Middle frontal gyrus (tissue), 1 donor: ENCODE data around the gene CHPF.

ENCODE experiments used
- DNase-seq: peaks from one replicate; pipeline ENCODE4 v3.0.0-alpha.2; 2015; ENCODE audit warnings: low spot score; ENCODE audit errors: extremely low spot score

Gene CHPF

GRCh38 chr2:219552382-219553167 is 9.0 kb upstream of the CHPF start:
- peak; percentile 61 for DNase-seq

DNA sequence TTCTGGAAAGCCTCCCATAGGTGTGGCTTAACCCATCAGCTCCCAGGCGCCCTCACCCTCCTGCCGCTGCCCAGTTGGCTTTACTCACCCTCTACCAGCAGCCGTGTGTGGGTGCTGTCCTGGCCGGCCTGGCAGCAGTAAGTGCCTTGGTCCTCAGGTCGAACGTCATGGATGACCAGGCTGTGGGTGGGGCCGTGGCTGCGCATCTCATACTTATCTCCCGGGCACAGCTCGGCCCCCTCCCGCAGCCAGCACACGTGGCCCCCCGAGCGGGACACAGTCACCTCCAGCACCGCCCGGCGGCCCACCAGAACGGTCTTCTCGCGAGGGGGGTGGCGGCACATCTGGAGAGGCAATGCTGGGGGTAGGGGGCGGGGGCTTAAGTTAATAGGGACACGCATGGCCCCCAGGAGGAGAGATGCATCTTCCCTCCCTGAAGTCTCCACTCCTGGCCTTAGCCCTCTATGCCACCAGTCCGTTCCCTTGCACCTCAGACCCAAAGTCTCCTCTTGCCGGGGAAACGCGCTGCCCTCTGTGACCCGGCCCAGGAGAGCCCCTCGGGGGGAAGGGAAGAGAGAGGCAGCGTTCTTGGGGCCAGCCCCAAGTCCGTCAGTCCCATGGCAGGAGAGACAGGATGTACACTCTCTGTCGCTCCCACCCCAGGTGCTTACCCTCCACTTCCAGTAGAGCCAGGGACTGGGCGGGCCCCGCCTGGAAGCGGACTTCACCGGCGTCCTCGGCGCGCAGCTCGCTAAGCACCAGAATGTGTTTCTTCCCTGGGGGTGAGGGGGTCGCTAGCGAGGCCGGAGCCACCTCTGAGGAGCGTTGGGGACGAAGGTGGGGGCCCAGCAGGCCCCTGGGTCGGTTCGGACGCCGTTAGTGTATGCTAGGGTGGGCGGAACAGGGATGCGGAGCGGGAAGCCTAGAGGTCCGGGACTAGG is 8.1 kb upstream of the CHPF start:
- DNase-seq: no peak

DNA sequence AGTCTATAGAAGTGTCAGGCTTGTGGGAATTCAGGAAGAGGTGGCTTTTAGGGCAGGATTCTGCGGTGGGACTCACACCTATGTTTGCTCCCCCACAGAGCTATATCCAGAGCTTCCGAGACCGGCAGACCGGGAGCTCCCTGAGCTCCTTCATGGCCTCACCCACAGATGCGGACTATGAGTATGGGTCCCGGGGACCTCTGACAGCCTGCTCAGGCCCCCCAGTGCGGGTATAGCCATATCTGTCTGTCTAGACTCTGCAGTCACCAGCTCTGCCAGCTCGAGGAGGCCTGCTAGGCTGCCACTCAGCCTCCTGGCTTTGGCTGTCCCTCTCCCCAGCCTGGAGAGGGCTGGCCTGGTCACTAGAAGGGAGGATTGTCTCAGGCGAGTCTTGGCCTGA is 6.0 kb upstream of the CHPF start:
- DNase-seq: no peak

DNA sequence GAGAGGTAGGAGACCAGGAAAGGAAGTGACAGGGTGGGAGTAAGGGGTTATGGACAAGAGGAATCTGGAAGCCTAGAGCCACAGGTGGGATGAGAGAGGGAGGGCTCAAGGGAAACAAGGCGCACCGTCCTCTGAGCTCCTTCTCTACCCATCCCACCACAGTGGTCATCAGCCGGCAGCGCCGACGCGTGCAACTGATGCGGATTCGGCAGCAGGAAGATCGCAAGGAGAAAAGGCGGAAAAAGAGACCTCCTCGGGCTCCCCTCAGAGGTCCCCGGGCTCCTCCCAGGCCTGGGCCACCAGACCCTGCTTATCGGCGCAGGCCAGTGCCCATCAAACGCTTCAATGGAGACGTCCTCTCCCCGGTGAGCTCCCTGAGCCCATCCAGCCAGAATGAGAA is 5.4 kb upstream of the CHPF start:
- DNase-seq: no peak

DNA sequence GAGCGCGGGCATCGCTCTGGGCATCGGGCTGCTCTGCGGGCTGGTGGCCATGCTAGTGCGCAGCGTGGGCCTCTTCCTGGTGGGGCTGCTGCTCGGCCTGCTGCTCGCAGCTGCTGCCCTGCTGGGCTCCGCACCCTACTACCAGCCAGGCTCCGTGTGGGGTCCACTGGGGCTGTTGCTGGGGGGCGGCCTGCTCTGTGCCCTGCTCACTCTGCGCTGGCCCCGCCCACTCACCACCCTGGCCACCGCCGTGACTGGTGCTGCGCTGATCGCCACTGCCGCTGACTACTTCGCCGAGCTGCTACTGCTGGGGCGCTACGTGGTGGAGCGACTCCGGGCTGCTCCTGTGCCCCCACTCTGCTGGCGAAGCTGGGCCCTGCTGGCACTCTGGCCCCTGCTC is 4.0 kb upstream of the CHPF start:
- no peak for DNase-seq

DNA sequence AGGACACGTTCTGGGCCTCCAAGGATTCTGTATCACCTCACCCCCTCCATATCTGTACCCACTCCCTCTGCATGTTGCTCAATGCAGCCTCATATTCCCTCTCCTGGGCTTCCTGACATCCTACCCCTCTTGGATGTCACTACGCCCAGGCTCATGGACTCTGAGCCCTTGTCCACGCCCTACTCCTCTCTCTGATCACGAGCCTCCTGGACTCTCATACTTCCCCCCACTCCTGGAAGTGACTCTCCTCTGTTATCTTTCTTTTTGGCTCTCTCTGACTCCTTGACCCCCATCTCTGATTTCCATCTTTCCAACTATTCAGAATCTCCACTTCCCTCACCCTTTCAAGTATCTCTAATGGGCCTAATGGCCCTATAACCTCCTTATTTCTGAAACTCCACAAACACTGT is 2.3 kb upstream of the CHPF start:
- no peak for DNase-seq

- no peak for DNase-seq
These were observed 1.8 kb upstream of the CHPF start for GRCh38 chr2:219545295-219545942.

GRCh38 chr2:219544567-219544966 is 958 bp upstream of the CHPF start:
- no peak for DNase-seq

DNA sequence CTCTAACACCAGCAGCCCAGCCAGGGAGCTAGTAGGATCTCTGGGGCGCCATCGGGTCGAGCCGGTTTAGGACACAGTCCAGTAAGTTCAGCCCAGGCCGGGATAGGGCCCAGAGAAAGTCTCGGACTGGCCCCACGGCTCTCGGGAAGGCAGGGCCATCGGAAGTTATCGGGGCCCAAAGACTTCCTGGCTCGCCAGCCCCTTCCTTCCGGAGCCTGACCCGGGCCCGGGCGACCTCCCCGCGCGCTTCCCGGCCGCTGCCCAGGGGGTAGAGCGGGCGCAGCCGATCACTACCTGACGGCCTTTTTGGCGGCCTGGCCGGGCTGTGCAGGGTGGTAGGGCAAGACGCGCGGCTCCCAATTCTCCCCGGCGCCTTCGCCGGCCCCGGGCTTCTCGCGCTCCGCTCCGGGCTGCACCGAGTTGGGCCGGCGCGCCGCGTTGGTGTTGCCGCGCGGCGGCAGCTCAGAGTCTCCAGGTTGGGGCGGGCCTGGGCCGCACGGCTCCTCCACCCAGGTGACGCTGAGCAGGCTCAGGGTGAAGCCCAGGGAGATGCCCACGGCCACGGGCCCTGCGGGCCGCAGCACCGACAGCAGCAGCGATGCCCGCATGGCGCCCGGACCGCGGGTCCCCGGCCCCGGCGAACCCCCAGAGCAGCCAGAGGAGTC is 546 bp downstream of the CHPF start:
- no peak for DNase-seq

- DNase-seq: no peak
These were observed 1.9 kb downstream of the CHPF start for GRCh38 chr2:219541611-219542180.

DNA sequence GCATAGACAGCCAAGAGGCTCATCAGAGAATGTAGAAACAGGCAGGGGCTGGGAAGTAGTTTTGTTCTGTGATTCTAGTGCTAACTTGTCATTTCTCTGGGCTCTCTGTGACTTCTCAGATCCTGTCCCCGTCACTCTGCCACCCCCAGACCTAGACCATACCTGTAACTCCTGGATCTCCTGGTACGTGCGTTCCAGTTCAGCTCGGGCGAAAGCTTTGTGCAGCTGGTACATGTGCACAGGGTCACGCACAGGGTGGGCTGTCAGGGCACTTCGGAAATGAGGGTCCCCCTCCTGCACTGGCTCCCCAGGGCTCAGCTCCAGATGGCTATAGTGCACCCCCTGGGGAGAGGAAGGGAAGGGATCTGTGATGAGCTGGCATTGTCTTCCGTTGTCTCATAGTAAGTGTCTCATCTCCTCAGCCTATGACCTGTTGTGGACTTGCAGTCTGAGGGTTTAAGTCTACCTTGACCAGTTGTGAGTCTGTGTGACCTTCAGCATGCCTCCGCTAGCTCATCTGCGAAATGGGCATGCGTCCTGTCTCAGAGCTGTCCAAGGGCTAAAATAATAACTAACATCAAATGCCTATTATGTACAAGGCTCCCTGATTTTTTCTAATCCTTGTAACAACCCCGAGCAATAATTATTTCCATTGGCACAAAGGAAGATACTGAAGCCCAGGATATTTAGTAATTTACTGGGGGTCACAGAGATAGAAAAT is 2.7 kb downstream of the CHPF start:
- no peak for DNase-seq

DNA sequence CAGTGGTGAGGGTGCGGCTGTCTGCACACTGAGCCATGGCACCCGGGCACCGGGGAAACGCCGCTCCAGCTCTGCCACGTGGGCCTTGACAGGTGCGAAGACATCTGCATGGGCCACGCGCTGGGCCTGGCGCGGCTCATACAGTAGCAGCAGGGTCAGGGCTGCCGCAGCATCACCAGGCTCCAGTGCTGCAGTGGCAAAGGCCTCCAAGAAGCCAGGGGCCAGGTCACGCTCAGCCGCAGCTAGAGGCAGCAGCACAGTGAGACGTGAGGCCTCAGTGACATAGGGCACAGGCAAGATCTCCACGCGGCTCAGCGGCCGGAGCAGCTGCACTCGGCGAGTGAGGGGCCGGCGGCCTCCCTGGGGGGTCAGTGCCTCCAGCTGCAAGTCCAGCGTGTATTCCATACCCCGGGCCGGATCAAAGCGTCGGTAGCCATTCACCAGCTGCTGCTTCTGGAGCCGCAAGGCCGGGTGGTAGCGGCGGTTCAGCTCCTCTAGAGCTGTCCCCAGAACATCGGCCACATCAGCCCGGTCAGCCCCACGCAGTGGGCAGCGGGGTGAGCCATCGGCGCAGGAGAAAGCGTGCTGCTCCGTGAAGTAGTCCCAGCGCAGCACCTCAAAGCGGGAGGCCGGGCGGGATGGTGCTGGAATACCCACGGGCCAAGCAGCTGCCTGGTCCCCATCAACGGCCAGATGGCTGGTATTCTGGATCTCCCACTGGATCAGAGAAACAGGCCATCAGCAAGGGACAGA is 3.5 kb downstream of the CHPF start:
- no peak for DNase-seq

DNA sequence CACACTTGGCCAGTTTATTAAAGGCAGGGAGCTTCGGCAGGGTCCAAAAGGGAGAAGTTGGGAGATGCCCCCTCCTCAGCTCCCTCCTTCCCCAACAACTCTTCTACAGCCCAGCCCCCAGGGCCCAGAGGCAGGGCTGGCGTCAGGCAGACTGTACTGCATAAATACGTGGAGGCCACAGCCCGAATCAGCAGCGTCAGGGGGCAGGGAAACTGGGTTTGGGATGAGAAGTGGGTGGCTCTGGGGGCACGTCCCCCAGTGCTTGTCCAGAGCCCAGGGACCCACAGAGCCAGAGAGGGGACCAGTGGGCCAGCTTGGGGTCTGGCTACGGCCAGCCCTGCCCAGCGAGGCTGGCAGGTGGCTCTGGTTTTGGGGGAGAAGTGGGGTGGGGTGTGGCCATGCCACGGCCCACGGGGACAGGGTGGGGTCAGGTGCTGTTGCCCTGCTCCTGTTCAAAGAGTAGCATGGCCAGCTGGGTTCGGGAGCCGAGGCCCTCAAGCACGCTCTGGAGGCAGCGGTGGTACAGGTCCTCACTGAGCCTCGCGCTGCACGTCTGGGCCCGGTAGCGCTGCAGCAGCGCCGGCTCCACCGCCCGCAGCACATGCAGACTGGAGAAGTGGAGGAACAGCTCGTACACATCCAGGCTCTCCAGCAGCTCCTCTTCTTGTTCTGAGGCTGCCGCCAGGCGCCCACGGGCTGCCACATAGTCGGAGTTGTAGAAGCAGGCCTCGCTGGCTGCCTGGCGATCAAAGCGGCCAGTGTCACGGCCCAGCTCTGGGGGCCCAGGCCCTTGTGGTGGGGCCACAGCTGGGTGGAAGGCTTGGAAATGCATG is 4.4 kb downstream of the CHPF start:
- no peak for DNase-seq

GRCh38 chr2:219538504-219538951 is 5.1 kb downstream of the CHPF start:
- no peak for DNase-seq

- DNase-seq: no peak
These were observed 5.7 kb downstream of the CHPF start for GRCh38 chr2:219537657-219538488.

- DNase-seq: no peak
These were observed 6.6 kb downstream of the CHPF start for GRCh38 chr2:219536967-219537366.

DNA sequence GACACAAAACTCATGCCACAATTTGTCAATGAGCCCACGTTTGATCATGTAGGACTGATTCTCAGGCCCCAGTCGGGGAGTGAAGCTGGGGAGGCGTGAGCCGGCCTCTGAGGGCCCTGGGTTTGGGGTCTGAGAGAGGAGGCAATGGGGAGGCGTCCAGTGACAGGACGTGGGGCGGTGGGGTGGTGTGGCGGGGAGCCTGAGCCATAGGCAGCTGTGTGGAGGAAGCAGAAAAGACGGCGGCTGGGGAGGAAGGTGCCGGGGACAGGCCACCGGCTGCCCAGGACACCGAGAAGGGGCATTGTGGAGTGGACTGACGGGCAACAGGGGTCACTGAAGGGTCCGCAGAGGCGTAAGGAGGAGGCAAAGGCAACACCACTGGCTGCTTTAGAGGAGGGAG is 7.2 kb downstream of the CHPF start:
- DNase-seq: no peak
